HepG2 (cell line): ENCODE measurements around the gene IFNA4. TPM values are rescaled to one million over a fixed set of nuclear protein-coding genes. Genes with fewer than 3 reads are reported as not detected.
"Not testable (repeated sequence)": the region's sequence is repeated elsewhere in the genome, so short reads cannot be mapped to it uniquely, and the experiment has no call there.

Experiments
- ATAC-seq: fragments of 200-7000 bp; cut with Tn5 transposase; 3 replicates; pipeline ENCODE4 v1.9.1; 2020; ENCODE audit warnings: mild to moderate bottlenecking, moderate library complexity
- BruUV-seq: library from RNA; stranded (reverse); fragments of 400-500 nt; replicated peaks from 2 replicates; lab custom pipeline; 2021; lab: Mats Ljungman, UMichigan
- CTCF ChIA-PET: fragments of 300-600 bp; formaldehyde crosslinking; extraction: SDS; loops from one replicate; lab custom pipeline; 2021; ENCODE audit warnings: low total read pairs, inconsistent platforms, low intra/inter-chr PET ratio; lab: Yijun Ruan, JAX
- POLR2A ChIA-PET: fragments of 350-600 bp; sonication (Branson Sonifier 250); formaldehyde crosslinking; loops from one replicate; lab custom pipeline; 2020; ENCODE audit warnings: antibody characterized with exemption, inconsistent platforms; lab: Yijun Ruan, JAX
- DNase-seq: peaks from one replicate; pipeline ENCODE4 v3.0.0-alpha.2; 2015; ENCODE audit warnings: low spot score
- FAIRE-seq: peaks from 3 replicates; lab custom pipeline; 2011; peaks lifted over from hg19 to GRCh38; lab: Jason Lieb, UNC
- H2AFZ ChIP-seq: one replicate; pipeline ENCODE4 v1.6.1; 2011; ENCODE audit warnings: low read length, inconsistent platforms
- H3K27ac ChIP-seq: fragments of 300-600 bp; 3 replicates; pipeline ENCODE4 v1.8.0; 2011; ENCODE audit warnings: mixed run types, mild to moderate bottlenecking, mixed read lengths, low read length, inconsistent platforms; ENCODE audit not compliant: insufficient read depth; ENCODE audit errors: extremely low read length
- H3K27me3 ChIP-seq, 2 experiments: fragments of 200-600 bp in 1 of 2; 2 replicates in 1 of 2; 3 replicates in 1 of 2; pipeline versions ENCODE4 v1.6.0 to v1.8.0; 2011; ENCODE audit warnings: low read length in 2 of 2, mild to moderate bottlenecking in 2 of 2, moderate library complexity in 2 of 2, inconsistent platforms in 1 of 2; ENCODE audit not compliant: insufficient read depth in 2 of 2, control insufficient read depth in 1 of 2
- H3K36me3 ChIP-seq, 2 experiments: fragments of 200-600 bp in 1 of 2; replicated peaks in 1 of 2; 2 replicates in 1 of 2; 3 replicates in 1 of 2; pipeline versions ENCODE4 v1.5.1 to v1.8.0; 2011; ENCODE audit warnings: low read length in 2 of 2, inconsistent platforms in 1 of 2; ENCODE audit not compliant: insufficient read depth in 2 of 2, control insufficient read depth in 1 of 2
- H3K4me1 ChIP-seq: 2 replicates; pipeline ENCODE4 v1.5.1; 2012; ENCODE audit warnings: low read length, inconsistent platforms; ENCODE audit not compliant: insufficient read depth
- H3K4me2 ChIP-seq: 2 replicates; pipeline ENCODE4 v1.6.0; 2011; ENCODE audit warnings: low read depth, low read length, inconsistent platforms
- H3K4me3 ChIP-seq, 3 experiments: fragments of 200-600 bp in 1 of 3; sonication (generic), shearing (Covaris generic) in 1 of 3; replicated peaks in 1 of 3; 2 replicates each; pipeline ENCODE4 v1.5.1; 2011 to 2016; ENCODE audit warnings: low read length in 3 of 3, inconsistent platforms in 2 of 3, low read depth in 2 of 3, mild to moderate bottlenecking in 2 of 3, control low read depth in 1 of 3, mixed read lengths in 1 of 3; ENCODE audit not compliant: insufficient read depth in 1 of 3
- H3K79me2 ChIP-seq: one replicate; pipeline ENCODE4 v1.6.1; 2011; ENCODE audit warnings: low read length, inconsistent platforms; ENCODE audit not compliant: insufficient read depth
- H3K9ac ChIP-seq: 2 replicates; pipeline ENCODE4 v1.6.0; 2011; ENCODE audit warnings: mild to moderate bottlenecking, low read depth, low read length, inconsistent platforms; ENCODE audit not compliant: insufficient read depth
- H3K9me3 ChIP-seq: 2 replicates; pipeline ENCODE4 v1.5.1; 2012; ENCODE audit warnings: mild to moderate bottlenecking, low read length
- H4K20me1 ChIP-seq: 2 replicates; pipeline ENCODE4 v1.6.0; 2011; ENCODE audit warnings: inconsistent platforms, mild to moderate bottlenecking, low read length, moderate library complexity; ENCODE audit not compliant: insufficient read depth
- HHEX ChIP-seq: IDR thresholded peaks from 2 replicates; pipeline ENCODE4 v1.6.1; 2016; ENCODE audit warnings: control low read depth
- KDM5B ChIP-seq: sonication (generic); formaldehyde crosslinking; IDR thresholded peaks from 2 replicates; pipeline ENCODE4 v1.4.0; 2020; ENCODE audit warnings: missing genetic modification reagents, mild to moderate bottlenecking, borderline replicate concordance
- SP5 ChIP-seq: IDR thresholded peaks from 2 replicates; pipeline ENCODE4 v1.6.1; 2016; ENCODE audit warnings: low read depth, borderline replicate concordance
- ZNF251 ChIP-seq: sonication (generic); formaldehyde crosslinking; IDR thresholded peaks from 2 replicates; pipeline ENCODE4 v1.9.0; 2021; ENCODE audit warnings: mild to moderate bottlenecking, missing genetic modification reagents
- ZNF569 ChIP-seq: sonication (generic); formaldehyde crosslinking; IDR thresholded peaks from 2 replicates; pipeline ENCODE4 v1.5.0; 2020; ENCODE audit warnings: mild to moderate bottlenecking, missing genetic modification reagents, moderate library complexity, borderline replicate concordance
- ZNF615 ChIP-seq: sonication (generic); formaldehyde crosslinking; IDR thresholded peaks from 2 replicates; pipeline ENCODE4 v1.5.0; 2020; ENCODE audit warnings: mild to moderate bottlenecking, missing genetic modification reagents, borderline replicate concordance
- ZNF672 ChIP-seq: sonication (generic); formaldehyde crosslinking; IDR thresholded peaks from 2 replicates; pipeline ENCODE4 v1.8.1; 2022; ENCODE audit warnings: missing genetic modification reagents
- WGBS: methylation state at CpG from one replicate; pipeline ENCODE4 v1.1.6; 2017; ENCODE audit warnings: low lambda C conversion rate; 5-methylcytosine and 5-hydroxymethylcytosine counted together
- in situ Hi-C: cut with HindIII; loops from 2 replicates; pipeline ENCODE4 v1.10.0; 2017; ENCODE audit warnings: low pct_unique_long_range_greater_than_20kb; ENCODE audit not compliant: extremely low pct_ligation_motif_present
- intact Hi-C: fragments of 100-400 bp; cut with micrococcal nuclease; formaldehyde crosslinking; loops from one replicate; pipeline ENCODE4 v1.10.0; 2022; ENCODE audit not compliant: unreplicated experiment
- polyA plus RNA-seq, 8 experiments: library from polyadenylated mRNA; depleted of rRNA in 3 of 8; stranded (reverse) in 7 of 8; unstranded in 1 of 8; fragments of >200 nt; fragmentation: Illumina TruSeq in 4 of 8; extraction: Trizol in 4 of 8; gene quantifications; 2 replicates each; pipeline versions ENCODE4 v1.2.1 to v1.2.3, GENCODE V29; 2011 to 2016; ENCODE audit warnings: low read depth in 4 of 8, missing spikeins in 1 of 8, mixed read lengths in 1 of 8; ENCODE audit not compliant: insufficient read depth in 1 of 8
- total RNA-seq, 5 experiments: library from RNA; depleted of rRNA; stranded (reverse); fragments of >200 nt; fragmentation: Illumina TruSeq; extraction: Trizol; gene quantifications; 2 replicates each; pipeline ENCODE4 v1.2.3, GENCODE V29; 2016; ENCODE audit warnings: low read depth in 1 of 5

The IFNA4 gene
- total and polyA plus RNA-seq, 2 of the 13 experiments (the other 11 are each of a cell fraction or from before 2014, with no cell fraction given) = not detected

DNA sequence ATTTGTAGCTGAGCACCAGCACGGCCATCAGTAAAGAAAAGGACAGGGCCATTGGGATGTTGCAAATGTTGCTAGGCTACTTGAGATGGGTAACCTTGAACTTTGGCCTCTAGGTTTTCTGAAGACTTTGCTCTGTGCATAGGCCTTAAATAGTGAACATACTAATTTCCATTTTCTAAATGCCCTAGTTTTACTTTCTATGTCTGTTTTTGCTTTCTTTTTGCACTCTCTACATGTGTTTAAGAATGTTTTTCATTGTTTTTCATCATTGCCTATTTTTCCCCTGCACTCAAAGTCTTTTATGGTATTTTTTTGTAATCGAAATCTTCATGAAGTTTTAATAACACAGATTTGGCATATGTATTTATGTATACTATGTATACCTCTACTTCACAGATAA lies 40.7 kb upstream of the IFNA4 start, which contains the start of gene IFNA17:
TSS of gene IFNA17 (minus strand) at position 101 of the 400 bp plus-strand sequence. CDS start at position 52, 49 bp downstream.
- intact Hi-C loops = no loop called here
- Histone ChIP-seq H3K79me2 (no peaks in the 10 kb centered on the region), H3K9ac (no peak within 1 kb of the TSS), H4K20me1 (no peaks in the 10 kb centered on the region), H3K4me1 (no peaks in the 10 kb centered on the region), H3K36me3 (no peaks in the 10 kb centered on the region), H3K9me3 (no peaks in the 10 kb centered on the region), H3K4me3 (no peak within 1 kb of the TSS), H3K27ac (no peak within 1 kb of the TSS), H2AFZ (no peak within 1 kb of the TSS), H3K27me3 (no peaks in the 10 kb centered on the region), H3K4me2 (no peak within 1 kb of the TSS)
- BruUV-seq = no TSS peak
- no peak for FAIRE-seq
- DNase-seq = no peak
- TF ChIP-seq ZNF569 (CRISPR knock-in tag) (no peak), HHEX (CRISPR knock-in tag) (no peak), ZNF615 (CRISPR knock-in tag) (no peak), SP5 (CRISPR knock-in tag) (no peak), ZNF672 (no peak), ZNF251 (no peak), KDM5B (CRISPR knock-in tag) (no peak)
- in situ Hi-C loops = no loop called here
- POLR2A ChIA-PET = no interaction called here
- WGBS = 0% methylated on average over 2 of the region's 2 CpGs
- no peak for ATAC-seq
- CTCF ChIA-PET = no interaction called here

DNA sequence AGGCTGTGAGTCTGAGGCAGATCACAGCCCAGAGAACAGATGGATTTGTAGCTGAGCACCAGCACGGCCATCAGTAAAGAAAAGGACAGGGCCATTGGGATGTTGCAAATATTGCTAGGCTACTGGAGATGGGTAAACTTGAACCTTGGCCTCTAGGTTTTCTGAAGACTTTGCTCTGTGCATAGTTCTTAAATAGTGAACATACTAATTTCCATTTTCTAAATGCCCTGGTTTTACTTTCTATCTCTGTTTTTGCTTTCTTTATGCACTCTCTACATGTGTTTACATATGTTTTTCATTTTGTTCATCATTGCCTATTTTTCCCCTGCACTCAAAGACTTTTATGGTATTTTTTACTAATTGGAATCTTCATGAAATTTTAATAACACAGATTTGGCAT lies 29.8 kb upstream of the IFNA4 start, which contains the start of gene IFNA16:
TSS of gene IFNA16 (minus strand) at position 101 of the 400 bp plus-strand sequence. CDS start at position 95, 6 bp downstream.
- H3K79me2 ChIP-seq, H2AFZ ChIP-seq, CTCF ChIA-PET, BruUV-seq, H3K4me3 ChIP-seq, H4K20me1 ChIP-seq, in situ Hi-C loops, ATAC-seq, POLR2A ChIA-PET, DNase-seq, H3K4me1 ChIP-seq, H3K27ac ChIP-seq, H3K27me3 ChIP-seq, intact Hi-C loops, H3K9ac ChIP-seq, H3K4me2 ChIP-seq, FAIRE-seq, H3K36me3 ChIP-seq, H3K9me3 ChIP-seq: not testable (repeated sequence)
- 0% methylated on average over 1 of the region's 1 CpG for WGBS

DNA sequence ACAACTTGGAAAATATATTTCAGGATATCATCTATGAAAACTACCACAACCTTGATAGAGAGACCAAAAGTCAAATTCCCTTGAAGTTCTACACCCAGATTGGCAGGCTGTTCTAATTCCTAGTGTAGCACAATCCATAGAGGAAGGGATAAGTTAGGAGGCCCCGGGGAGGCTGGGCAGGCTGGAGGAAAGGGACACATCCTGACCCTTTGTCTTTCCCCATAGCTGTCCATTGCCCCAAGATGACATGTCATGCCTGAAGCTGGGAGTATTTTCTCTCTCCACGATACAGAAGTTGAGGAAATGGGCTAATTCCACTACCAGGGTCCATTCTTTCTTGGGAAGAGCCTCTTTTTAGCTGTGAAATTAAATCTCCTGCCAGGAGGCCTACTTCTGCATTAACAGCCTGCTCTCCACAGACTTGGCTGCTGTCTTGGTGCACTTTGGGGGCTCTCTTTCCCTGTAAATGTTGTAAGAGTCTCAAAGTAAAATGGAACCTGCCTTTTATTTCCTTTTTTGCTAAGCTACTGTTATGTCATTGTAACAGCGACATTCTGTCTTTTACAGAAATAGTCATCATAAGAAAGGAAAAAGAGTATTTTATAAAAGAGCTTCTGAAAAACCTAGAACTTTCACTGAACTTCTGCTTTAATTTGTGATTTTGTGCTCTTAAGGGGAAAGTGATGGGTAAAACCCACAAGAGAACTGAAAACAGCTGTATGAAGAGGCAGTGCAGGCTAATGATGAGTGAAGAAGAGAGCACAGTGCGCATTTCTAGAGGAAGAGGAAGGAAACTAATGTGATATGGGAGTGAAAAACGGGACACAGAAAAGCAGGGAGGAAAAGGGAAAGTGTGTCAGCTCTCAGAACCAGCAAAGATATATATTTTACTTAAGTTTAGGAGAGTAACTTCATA lies 26.3 kb upstream of the IFNA4 start:
- ATAC-seq = peak; percentile 59
- H3K9ac ChIP-seq, H3K4me1 ChIP-seq, in situ Hi-C loops, H3K36me3 ChIP-seq, BruUV-seq, POLR2A ChIA-PET, DNase-seq, H4K20me1 ChIP-seq, CTCF ChIA-PET, H3K9me3 ChIP-seq, H3K4me3 ChIP-seq, FAIRE-seq, intact Hi-C loops, H3K27ac ChIP-seq, H3K4me2 ChIP-seq, H3K79me2 ChIP-seq, H2AFZ ChIP-seq, H3K27me3 ChIP-seq: not testable (repeated sequence)
- WGBS = 0% methylated on average over 4 of the region's 5 CpGs
